WI38 (cell line): ENCODE data around the gene SLC1A4.

Experiments used
- H3K4me3 ChIP-seq: 2 replicates; pipeline ENCODE4 v1.5.1; 2011; ENCODE audit warnings: low read depth, mild to moderate bottlenecking, control low read depth, low read length
- TF ChIP-seq, protein P1 (sequence below): IDR thresholded peaks from 2 replicates; pipeline ENCODE4 v1.5.1; 2012; ENCODE audit warnings: low read depth, mild to moderate bottlenecking, control low read depth, low read length

The SLC1A4 gene

DNA sequence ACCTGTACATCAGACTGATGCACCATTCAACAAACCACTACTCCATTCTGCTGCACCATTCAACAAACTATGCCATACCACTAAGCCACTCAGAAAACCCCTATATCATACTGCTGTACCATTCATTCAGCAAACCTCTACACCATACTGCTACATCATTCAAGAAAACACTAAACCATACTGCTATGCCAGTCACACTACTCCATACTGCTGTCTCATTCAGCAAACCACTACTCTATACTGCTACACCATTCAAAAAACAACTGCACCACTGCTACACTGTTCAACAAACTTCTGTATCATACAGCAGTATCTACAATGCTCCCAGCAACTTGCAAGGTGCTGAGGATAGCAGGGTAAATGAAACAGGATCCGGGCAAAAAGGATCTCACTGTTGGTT is 12.9 kb upstream of the SLC1A4 start:
- TF ChIP-seq, protein P1, sequence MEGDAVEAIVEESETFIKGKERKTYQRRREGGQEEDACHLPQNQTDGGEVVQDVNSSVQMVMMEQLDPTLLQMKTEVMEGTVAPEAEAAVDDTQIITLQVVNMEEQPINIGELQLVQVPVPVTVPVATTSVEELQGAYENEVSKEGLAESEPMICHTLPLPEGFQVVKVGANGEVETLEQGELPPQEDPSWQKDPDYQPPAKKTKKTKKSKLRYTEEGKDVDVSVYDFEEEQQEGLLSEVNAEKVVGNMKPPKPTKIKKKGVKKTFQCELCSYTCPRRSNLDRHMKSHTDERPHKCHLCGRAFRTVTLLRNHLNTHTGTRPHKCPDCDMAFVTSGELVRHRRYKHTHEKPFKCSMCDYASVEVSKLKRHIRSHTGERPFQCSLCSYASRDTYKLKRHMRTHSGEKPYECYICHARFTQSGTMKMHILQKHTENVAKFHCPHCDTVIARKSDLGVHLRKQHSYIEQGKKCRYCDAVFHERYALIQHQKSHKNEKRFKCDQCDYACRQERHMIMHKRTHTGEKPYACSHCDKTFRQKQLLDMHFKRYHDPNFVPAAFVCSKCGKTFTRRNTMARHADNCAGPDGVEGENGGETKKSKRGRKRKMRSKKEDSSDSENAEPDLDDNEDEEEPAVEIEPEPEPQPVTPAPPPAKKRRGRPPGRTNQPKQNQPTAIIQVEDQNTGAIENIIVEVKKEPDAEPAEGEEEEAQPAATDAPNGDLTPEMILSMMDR: no peak
- H3K4me3 ChIP-seq: no peak overlapping the region

DNA sequence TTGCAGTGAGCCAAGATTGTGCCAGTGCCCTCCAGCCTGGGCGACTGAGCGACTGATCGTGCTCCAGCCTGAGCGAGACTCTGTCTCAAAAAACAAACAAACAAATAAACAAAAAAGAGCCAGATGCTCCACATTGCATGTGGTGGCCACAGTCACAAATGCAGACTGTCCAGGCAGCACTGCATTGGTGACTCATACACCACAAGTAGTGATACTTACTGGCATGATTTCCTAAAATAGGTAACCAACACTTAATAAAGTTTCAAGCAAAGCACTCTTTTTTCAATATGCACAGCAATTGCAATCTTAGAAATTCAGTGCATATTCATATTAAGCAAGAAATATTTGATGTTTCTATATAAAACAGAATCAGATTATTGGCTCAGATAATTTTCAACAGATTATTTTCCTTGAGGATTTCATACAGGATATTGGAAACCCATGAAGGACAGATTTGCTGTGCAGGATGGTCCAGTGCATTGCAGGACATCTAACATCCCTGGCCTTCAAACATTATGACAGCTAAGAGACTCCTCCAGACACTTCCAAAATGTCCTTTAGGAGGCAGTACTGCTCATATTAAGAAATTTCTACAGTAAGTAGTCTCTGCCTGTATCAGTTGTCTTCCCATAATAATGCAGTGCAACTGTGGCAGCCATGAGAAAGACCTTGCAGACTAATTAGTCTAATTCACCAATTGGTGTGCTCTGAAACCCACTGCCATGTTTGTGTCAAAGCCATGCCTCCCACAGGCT is 10.5 kb upstream of the SLC1A4 start:
- TF ChIP-seq, protein P1: no peak
- no peak overlapping the region for H3K4me3 ChIP-seq

DNA sequence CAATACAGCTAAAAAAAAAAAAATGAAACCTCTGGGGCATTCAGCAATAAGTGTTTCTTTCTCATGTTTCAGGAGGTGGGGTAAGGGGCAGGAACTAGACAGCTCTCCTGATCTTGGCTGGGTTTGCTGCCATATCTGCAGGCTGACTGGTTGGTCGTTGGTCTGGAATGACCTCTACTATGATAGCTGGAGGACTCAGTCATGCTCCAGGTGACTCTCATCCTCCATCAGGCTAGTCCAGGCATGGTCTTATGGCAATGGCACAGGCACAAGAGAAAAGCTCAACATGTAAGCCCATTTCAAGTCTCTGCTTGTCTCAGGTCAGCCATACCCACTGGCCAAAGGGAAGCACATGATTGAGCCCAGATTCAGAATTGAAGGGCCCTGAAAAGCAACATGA is 9.5 kb upstream of the SLC1A4 start:
- H3K4me3 ChIP-seq: no peak overlapping the region
- TF ChIP-seq, protein P1: no peak

DNA sequence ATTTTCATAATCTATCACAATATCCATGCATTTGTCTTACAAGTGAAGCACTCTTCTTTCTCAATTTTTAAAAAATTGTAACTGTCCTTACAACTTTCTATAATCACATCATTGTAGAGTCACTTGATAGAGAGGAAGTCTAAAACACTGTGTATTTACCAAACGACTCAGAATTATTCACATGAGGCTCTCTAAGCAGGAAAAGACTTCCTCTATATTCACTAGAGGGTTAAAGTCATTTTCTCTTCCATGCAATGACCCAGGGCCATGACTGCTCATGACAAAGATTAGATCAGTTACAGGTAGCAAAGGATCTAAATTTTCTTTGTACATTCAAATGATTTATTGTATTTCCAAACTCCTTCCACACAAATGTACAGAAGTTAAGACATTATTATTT is 9.0 kb upstream of the SLC1A4 start:
- H3K4me3 ChIP-seq: no peak overlapping the region
- TF ChIP-seq, protein P1: no peak

DNA sequence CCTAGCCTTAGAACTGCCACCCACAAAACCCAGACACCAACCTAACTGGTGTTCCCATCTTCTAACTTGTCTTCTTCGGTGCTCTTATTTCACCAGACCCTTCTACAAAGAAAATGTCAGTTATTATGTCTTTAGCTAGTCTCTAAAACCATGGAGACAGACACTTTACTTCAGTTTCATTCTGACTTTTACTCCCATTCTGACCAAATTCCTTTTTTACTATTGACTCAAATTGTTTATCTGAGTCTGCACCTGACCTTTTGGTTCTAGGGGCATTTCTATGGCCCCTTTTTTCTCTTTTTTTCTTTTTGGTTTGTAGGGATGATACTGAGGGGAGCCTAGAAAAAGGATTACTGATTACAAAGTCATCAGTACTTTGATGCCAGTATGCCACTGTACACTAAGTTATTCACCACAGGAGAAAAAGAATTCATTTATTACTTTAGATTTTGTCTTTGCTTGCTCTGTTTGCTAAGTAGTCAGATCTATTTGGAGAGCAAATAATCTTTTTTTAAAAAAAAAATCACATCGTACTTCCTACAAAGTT is 6.8 kb upstream of the SLC1A4 start:
- H3K4me3 ChIP-seq: no peak overlapping the region
- TF ChIP-seq, protein P1: no peak

DNA sequence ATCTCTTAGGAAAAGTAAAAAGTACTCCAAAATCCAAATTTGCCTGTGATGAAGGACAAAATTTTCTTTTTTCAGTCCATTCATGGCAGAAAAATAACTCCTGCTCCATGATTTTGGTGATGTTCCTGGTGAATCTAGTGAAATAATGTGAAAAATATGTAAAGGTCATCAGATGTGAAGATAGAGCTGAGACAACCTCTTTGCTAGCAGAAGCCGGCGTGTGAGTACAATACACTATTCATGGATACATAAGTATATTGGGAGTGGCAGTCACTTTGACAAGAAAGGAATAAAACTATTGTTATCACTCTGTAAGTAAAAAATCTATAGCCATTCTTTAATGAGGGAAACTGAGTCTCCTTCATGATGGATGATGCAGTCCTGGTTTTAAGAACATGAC is 6.3 kb upstream of the SLC1A4 start:
- no peak overlapping the region for H3K4me3 ChIP-seq
- TF ChIP-seq, protein P1: no peak

DNA sequence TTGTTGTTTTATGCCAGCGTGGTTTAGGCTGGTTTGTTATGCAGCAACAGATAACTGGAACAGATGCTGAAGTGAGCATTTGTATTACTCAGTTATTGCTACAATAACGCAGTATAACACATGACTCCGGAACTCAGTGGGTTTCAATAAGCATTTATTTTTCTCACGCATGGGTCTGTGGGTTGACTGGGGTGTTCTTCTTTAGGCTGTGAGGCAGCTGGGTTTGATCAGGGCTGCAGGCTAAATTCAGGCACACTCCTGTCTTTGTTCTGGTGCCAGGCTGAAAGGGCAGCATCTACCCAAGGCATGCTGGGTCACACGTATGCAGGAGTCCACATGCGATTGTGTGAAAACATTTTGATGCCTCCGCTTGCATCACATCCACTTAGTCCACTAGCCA is 3.8 kb upstream of the SLC1A4 start:
- no peak overlapping the region for H3K4me3 ChIP-seq
- TF ChIP-seq, protein P1: no peak
